OCI-LY1 (cell line): ENCODE measurements around the gene SQSTM1.

Experiments used
- H2AFZ ChIP-seq: fragments of 200-600 bp; sonication (generic), shearing (Covaris generic); 2 replicates; pipeline ENCODE4 v1.6.0; 2014; ENCODE audit warnings: antibody characterized with exemption, mild to moderate bottlenecking, low read length
- H3F3A ChIP-seq: fragments of 200-600 bp; sonication (generic), shearing (Covaris generic); 2 replicates; pipeline ENCODE4 v1.6.0; 2014; ENCODE audit warnings: mild to moderate bottlenecking, antibody characterized with exemption, low read length, moderate library complexity; ENCODE audit not compliant: insufficient read depth
- H3K27ac ChIP-seq: fragments of 200-600 bp; sonication (generic); 2 replicates; pipeline ENCODE4 v1.5.1; 2014; ENCODE audit warnings: low read length, mixed run types, mild to moderate bottlenecking, low read depth; ENCODE audit not compliant: poor library complexity, severe bottlenecking
- H3K27me3 ChIP-seq: fragments of 200-600 bp; sonication (generic); 2 replicates; pipeline ENCODE4 v1.6.0; 2014; ENCODE audit warnings: antibody characterized with exemption, mild to moderate bottlenecking, low read length, moderate library complexity; ENCODE audit not compliant: insufficient read depth
- H3K36me3 ChIP-seq: fragments of 200-600 bp; sonication (generic); 2 replicates; pipeline ENCODE4 v1.6.1; 2014; ENCODE audit warnings: mild to moderate bottlenecking, antibody characterized with exemption, low read length, moderate library complexity, mixed read lengths; ENCODE audit not compliant: insufficient read depth
- H3K4me1 ChIP-seq: fragments of 200-600 bp; sonication (generic); 2 replicates; pipeline ENCODE4 v1.5.1; 2014; ENCODE audit warnings: mild to moderate bottlenecking, low read length, moderate library complexity; ENCODE audit not compliant: insufficient read depth, severe bottlenecking
- H3K4me2 ChIP-seq: fragments of 200-600 bp; sonication (generic), shearing (Covaris generic); 2 replicates; pipeline ENCODE4 v1.6.1; 2014; ENCODE audit warnings: low read length
- H3K4me3 ChIP-seq: fragments of 200-600 bp; sonication (generic); 2 replicates; pipeline ENCODE4 v1.5.1; 2014; ENCODE audit warnings: low read length, low read depth, mild to moderate bottlenecking, mixed read lengths; ENCODE audit not compliant: poor library complexity, severe bottlenecking
- H3K79me2 ChIP-seq: fragments of 200-600 bp; shearing (Covaris generic); 2 replicates; pipeline ENCODE4 v1.6.1; 2016; ENCODE audit warnings: mixed run types, low read length, mixed read lengths; ENCODE audit not compliant: insufficient read depth
- H3K9ac ChIP-seq: fragments of 200-600 bp; sonication (generic), shearing (Covaris generic); 2 replicates; pipeline ENCODE4 v1.6.1; 2014; ENCODE audit warnings: mild to moderate bottlenecking, low read length, mixed read lengths
- H3K9me2 ChIP-seq: fragments of 200-600 bp; sonication (generic), shearing (Covaris generic); 2 replicates; pipeline ENCODE4 v1.6.1; 2014; ENCODE audit warnings: low read depth, mild to moderate bottlenecking, low read length, mixed read lengths
- H3K9me3 ChIP-seq: fragments of 200-600 bp; shearing (Covaris generic); 2 replicates; pipeline ENCODE4 v1.6.1; 2014; ENCODE audit warnings: low read length, mixed read lengths
- H4K20me1 ChIP-seq: fragments of 200-600 bp; sonication (generic), shearing (Covaris generic); 2 replicates; pipeline ENCODE4 v1.6.0; 2016; ENCODE audit warnings: mild to moderate bottlenecking, low read length; ENCODE audit not compliant: insufficient read depth
- EZH2 ChIP-seq: fragments of 200-600 bp; sonication (generic), shearing (Covaris generic); IDR thresholded peaks from 2 replicates; pipeline ENCODE4 v1.8.0; 2017; ENCODE audit warnings: borderline replicate concordance, mixed run types, mild to moderate bottlenecking, antibody characterized with exemption, low read length, moderate library complexity, mixed read lengths
- TF ChIP-seq, protein P1 (sequence below): fragments of 200-600 bp; sonication (generic), shearing (Covaris generic); IDR thresholded peaks from 2 replicates; pipeline ENCODE4 v1.5.1; 2017; ENCODE audit warnings: mild to moderate bottlenecking, antibody characterized with exemption, low read length, moderate library complexity, mixed read lengths

Gene SQSTM1

DNA sequence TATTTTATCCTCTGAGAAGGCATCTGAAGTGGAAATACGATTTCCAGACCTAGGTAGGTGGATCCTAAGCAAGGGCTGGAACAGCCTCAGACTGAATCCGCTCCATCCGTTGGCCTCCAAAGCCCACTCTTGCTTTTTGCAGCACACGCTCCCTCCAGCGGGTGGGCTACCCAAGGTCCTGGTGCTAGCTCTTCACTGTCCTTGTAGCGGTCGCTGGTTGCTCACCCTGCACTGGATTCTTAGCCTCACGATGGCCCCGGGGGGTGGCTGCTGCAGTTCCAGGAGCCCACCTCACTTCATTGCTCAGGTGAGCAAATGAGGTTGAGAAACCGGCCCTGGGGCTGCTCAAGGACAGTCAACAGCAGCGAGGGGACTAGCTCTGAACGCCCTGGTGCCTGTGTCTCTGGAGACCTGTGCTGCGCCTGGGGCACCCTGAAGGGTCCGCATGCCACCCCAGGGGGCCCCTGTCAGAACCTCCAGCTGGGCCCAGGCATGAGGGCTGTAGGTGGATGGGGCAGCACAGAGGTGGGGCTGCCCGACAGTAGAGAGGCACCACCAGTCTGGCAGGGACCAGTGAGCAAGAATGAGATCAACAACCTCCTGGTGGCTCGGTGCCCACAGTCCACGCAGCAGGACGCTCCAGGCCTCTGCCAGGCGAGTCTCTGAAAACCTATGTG is 18.4 kb upstream of the SQSTM1 start:
- Histone ChIP-seq H3K27me3 (no peaks in the 10 kb centered on the region), H3K9ac (no peak overlapping the region), H3K4me3 (no peak overlapping the region), H3K36me3 (peaks cover 5% of the 10 kb centered on the region), H3K4me1 (peaks cover 9% of the 10 kb centered on the region), H3K9me3 (no peaks in the 10 kb centered on the region), H3K9me2 (no peaks in the 10 kb centered on the region), H3K27ac (no peak overlapping the region), H3K4me2 (no peak overlapping the region), H3F3A (no peaks in the 10 kb centered on the region), H4K20me1 (no peaks in the 10 kb centered on the region), H2AFZ (no peak overlapping the region), H3K79me2 (no peaks in the 10 kb centered on the region)
- no peak for TF ChIP-seq EZH2
- TF ChIP-seq, protein P1, sequence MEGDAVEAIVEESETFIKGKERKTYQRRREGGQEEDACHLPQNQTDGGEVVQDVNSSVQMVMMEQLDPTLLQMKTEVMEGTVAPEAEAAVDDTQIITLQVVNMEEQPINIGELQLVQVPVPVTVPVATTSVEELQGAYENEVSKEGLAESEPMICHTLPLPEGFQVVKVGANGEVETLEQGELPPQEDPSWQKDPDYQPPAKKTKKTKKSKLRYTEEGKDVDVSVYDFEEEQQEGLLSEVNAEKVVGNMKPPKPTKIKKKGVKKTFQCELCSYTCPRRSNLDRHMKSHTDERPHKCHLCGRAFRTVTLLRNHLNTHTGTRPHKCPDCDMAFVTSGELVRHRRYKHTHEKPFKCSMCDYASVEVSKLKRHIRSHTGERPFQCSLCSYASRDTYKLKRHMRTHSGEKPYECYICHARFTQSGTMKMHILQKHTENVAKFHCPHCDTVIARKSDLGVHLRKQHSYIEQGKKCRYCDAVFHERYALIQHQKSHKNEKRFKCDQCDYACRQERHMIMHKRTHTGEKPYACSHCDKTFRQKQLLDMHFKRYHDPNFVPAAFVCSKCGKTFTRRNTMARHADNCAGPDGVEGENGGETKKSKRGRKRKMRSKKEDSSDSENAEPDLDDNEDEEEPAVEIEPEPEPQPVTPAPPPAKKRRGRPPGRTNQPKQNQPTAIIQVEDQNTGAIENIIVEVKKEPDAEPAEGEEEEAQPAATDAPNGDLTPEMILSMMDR = no peak

DNA sequence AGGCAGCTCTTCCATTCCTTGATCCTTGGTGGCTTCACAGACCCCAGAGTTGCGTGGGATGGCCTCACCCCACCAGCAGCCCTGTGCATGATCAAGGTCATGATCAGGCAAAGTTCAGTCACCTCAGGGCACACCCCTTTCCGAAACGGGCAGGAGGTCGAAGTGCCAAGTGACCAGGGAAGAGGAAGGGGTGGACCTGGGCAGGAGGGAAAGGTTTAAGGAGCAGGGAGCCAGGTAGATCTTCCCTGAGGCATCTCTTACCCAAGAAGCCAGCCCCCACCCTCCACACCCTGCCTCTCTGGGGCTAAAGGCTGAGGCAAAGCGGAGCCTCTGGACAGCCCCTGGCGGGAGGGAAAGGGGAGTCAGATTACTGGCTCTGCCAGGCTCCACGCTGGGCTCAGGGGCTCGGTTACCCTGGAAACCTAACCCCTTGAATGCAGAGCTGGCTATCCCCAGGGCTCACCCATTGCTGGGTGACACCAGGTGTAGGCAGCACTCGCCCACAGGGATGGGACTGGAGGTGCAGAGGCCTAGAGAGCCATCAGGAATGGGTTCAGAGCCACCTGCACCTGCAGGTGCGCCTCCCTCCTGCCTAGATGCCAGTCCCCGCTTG is 17.6 kb upstream of the SQSTM1 start:
- Histone ChIP-seq H3K9me3 (no peaks in the 10 kb centered on the region), H3K4me1 (peaks cover 13% of the 10 kb centered on the region), H3K79me2 (no peaks in the 10 kb centered on the region), H3K36me3 (peaks cover 5% of the 10 kb centered on the region), H3K4me2 (no peak overlapping the region), H3K27me3 (no peaks in the 10 kb centered on the region), H2AFZ (no peak overlapping the region), H3K27ac (no peak overlapping the region), H3F3A (no peaks in the 10 kb centered on the region), H3K4me3 (no peak overlapping the region), H3K9me2 (no peaks in the 10 kb centered on the region), H3K9ac (no peak overlapping the region), H4K20me1 (no peaks in the 10 kb centered on the region)
- TF ChIP-seq EZH2 = no peak
- TF ChIP-seq, protein P1 = no peak

DNA sequence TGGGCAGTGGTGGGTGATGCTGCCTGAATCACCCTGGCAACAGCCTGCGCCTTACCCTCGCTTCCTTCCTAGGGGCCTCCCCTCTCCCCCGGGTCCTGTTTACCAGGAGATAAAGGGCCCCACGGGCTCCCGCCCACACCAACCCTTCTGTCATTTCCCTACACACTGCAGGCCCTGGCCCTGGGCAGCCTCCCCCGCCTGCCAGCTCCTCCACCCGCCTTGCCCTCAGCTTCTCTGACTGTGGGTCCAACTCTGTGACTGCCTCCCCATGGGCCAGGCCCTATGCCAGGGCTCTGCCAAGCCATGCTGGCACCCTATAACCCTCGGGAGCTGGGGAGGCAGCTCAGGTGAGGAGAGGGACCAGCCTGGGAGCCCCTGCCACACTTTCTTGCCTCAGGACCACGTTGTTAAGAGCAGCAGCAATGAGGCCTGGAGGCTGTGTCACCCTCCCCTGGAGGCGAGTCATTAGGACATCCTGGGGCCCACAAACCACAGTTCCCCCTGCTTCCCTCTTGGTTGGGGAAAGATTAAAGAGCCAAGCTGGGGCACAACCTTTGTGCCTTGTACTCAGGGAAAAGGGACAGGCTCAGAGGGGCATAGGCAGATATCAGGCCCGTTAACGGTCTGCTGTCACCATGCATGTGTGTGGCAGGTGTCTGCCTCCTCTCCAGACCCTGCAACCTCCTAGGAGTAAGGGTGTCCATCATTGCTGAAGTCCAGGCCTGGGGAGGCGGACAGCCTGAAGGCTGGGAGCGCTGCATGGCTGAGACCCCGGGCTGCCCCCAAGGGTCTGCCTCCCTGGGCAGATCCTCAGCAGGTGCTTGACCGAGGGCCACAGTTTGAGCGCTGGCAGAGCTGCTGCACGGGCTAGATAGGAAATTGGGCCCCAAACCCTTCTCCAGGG is 16.8 kb upstream of the SQSTM1 start:
- H2AFZ ChIP-seq = no peak overlapping the region
- no peaks in the 10 kb centered on the region for H3K9me3 ChIP-seq
- H3K27me3 ChIP-seq = no peaks in the 10 kb centered on the region
- no peak for TF ChIP-seq EZH2
- TF ChIP-seq, protein P1 = no peak
- no peak overlapping the region for H3K9ac ChIP-seq
- no peaks in the 10 kb centered on the region for H3K9me2 ChIP-seq
- peaks cover 15% of the 10 kb centered on the region for H3K4me1 ChIP-seq
- peaks cover 5% of the 10 kb centered on the region for H3K36me3 ChIP-seq
- no peak overlapping the region for H3K27ac ChIP-seq
- H3F3A ChIP-seq = no peaks in the 10 kb centered on the region
- no peak overlapping the region for H3K4me2 ChIP-seq
- no peak overlapping the region for H3K4me3 ChIP-seq
- no peaks in the 10 kb centered on the region for H3K79me2 ChIP-seq
- no peaks in the 10 kb centered on the region for H4K20me1 ChIP-seq
